Smooth muscle cell (in vitro differentiated cells): ENCODE results near the gene TSSK6. TPM values are rescaled to one million over a fixed set of nuclear protein-coding genes. Genes with fewer than 3 reads are reported as not detected.
A peak's percentile ranks its signal among the peaks of the same experiment; 100 is the strongest.

Source experiments
- DNase-seq: peaks from one replicate; lab custom pipeline; 2025; ENCODE audit not compliant: unreplicated experiment; lab: John Stamatoyannopoulos, UW
- H2AFZ ChIP-seq: fragments of 200-600 bp; sonication (generic); 2 replicates; pipeline ENCODE4 v1.6.0; 2016; ENCODE audit warnings: antibody characterized with exemption, low read depth, mild to moderate bottlenecking
- H3F3A ChIP-seq: fragments of 200-600 bp; sonication (generic); 2 replicates; pipeline ENCODE4 v1.6.0; 2017; ENCODE audit warnings: antibody characterized with exemption, low read depth
- H3K27ac ChIP-seq: fragments of 200-600 bp; sonication (generic); 2 replicates; pipeline ENCODE4 v1.5.1; 2016; ENCODE audit warnings: low read depth, mild to moderate bottlenecking
- H3K27me3 ChIP-seq: fragments of 200-600 bp; sonication (generic); 2 replicates; pipeline ENCODE4 v1.6.1; 2016; ENCODE audit warnings: low read depth, mild to moderate bottlenecking
- H3K36me3 ChIP-seq: fragments of 200-600 bp; sonication (generic); 2 replicates; pipeline ENCODE4 v1.5.1; 2016; ENCODE audit warnings: low read depth
- H3K4me1 ChIP-seq: fragments of 200-600 bp; sonication (generic); 2 replicates; pipeline ENCODE4 v1.5.1; 2016; ENCODE audit warnings: low read depth
- H3K4me2 ChIP-seq: fragments of 200-600 bp; sonication (generic); 2 replicates; pipeline ENCODE4 v1.6.0; 2016; ENCODE audit warnings: mild to moderate bottlenecking
- H3K4me3 ChIP-seq: fragments of 200-600 bp; sonication (generic); 2 replicates; pipeline ENCODE4 v1.5.1; 2016; ENCODE audit warnings: mild to moderate bottlenecking
- H3K79me2 ChIP-seq: fragments of 200-600 bp; sonication (generic); 2 replicates; pipeline ENCODE4 v1.6.0; 2016; ENCODE audit warnings: low read depth, mild to moderate bottlenecking
- H3K9ac ChIP-seq: fragments of 200-600 bp; sonication (generic); 2 replicates; pipeline ENCODE4 v1.6.0; 2016; ENCODE audit warnings: low read depth
- H3K9me3 ChIP-seq: fragments of 200-600 bp; sonication (generic); replicated peaks from 2 replicates; pipeline ENCODE4 v1.5.1; 2016; ENCODE audit warnings: low read depth
- H4K20me1 ChIP-seq: fragments of 200-600 bp; sonication (generic); 2 replicates; pipeline ENCODE4 v1.6.0; 2016; ENCODE audit warnings: low read depth
- CTCF ChIP-seq: fragments of 200-600 bp; sonication (generic); IDR thresholded peaks from 2 replicates; pipeline ENCODE4 v1.5.1; 2017; ENCODE audit warnings: borderline replicate concordance, mild to moderate bottlenecking, antibody characterized with exemption; ENCODE audit not compliant: insufficient read depth, poor library complexity, severe bottlenecking
- WGBS: methylation state at CpG from one replicate; pipeline ENCODE4 v1.1.7; 2016; ENCODE audit warnings: low lambda C conversion rate; 5-methylcytosine and 5-hydroxymethylcytosine counted together
- polyA plus RNA-seq: library from polyadenylated mRNA; unstranded; fragments of >200 nt; fragmentation: Nextera tagmentation; extraction: Ambion mirVana; gene quantifications from 2 replicates; pipeline ENCODE4 v1.2.1, GENCODE V29; 2016
- total RNA-seq: library from RNA; depleted of rRNA; stranded (reverse); fragments of >200 nt; gene quantifications from 2 replicates; pipeline ENCODE4 v1.2.3, GENCODE V29; 2014

TSSK6 gene
- total and polyA plus RNA-seq, 2 experiments from 2014 or later: 0.49 to 1.3 TPM

GRCh38 chr19:19465436-19466070, 49.8 kb downstream of the TSSK6 start:
- Histone ChIP-seq H3K79me2 (peaks cover 87% of the 10 kb centered on the region), H3K9ac (no peak overlapping the region), H3K36me3 (peaks cover 23% of the 10 kb centered on the region), H3K4me2 (no peak overlapping the region), H3K27ac (peak overlapping the region; percentile 85), H3F3A (peaks cover 3% of the 10 kb centered on the region), H4K20me1 (peaks cover 33% of the 10 kb centered on the region), H3K4me3 (no peak overlapping the region), H3K4me1 (peaks cover 47% of the 10 kb centered on the region), H3K27me3 (no peaks in the 10 kb centered on the region), H2AFZ (no peak overlapping the region), H3K9me3 (peaks cover 17% of the 10 kb centered on the region)
- 97% methylated on average over 12 of the region's 12 CpGs for WGBS
- DNase-seq: no peak
- no peak for TF ChIP-seq CTCF

- DNase-seq: no peak
- 29% methylated on average over 13 of the region's 13 CpGs for WGBS
- peaks cover 87% of the 10 kb centered on the region for H3K79me2 ChIP-seq
- H3F3A ChIP-seq: peaks cover 3% of the 10 kb centered on the region
- peaks cover 49% of the 10 kb centered on the region for H3K4me1 ChIP-seq
- H3K9me3 ChIP-seq: peaks cover 17% of the 10 kb centered on the region
- H3K4me3 ChIP-seq: no peak overlapping the region
- H4K20me1 ChIP-seq: peaks cover 43% of the 10 kb centered on the region
- no peak overlapping the region for H2AFZ ChIP-seq
- H3K27me3 ChIP-seq: no peaks in the 10 kb centered on the region
- no peak for TF ChIP-seq CTCF
- H3K36me3 ChIP-seq: peaks cover 23% of the 10 kb centered on the region
- H3K9ac ChIP-seq: peak overlapping the region; percentile 71
- peak overlapping the region; percentile 85 for H3K27ac ChIP-seq
- H3K4me2 ChIP-seq: peak overlapping the region; percentile 78
These were observed 50.8 kb downstream of the TSSK6 start for GRCh38 chr19:19464339-19465098.

Other genes starting within 250 kb of the TSSK6 start
- gene TM6SF2, start 242.2 kb downstream of the TSSK6 start, total RNA-seq: 1.0 and 3.4 TPM in 2 replicates
- gene TM6SF2, start 242.2 kb downstream of the TSSK6 start, polyA plus RNA-seq: 7.9 and 9.4 TPM in 2 replicates
- 19.9 and 28.9 TPM in 2 replicates for gene SUGP1, start 195.0 kb downstream of the TSSK6 start, total RNA-seq
- gene SUGP1, start 195.0 kb downstream of the TSSK6 start, polyA plus RNA-seq: 47.4 and 54.1 TPM in 2 replicates
- 25.4 and 28.0 TPM in 2 replicates for gene MAU2, start 194.7 kb downstream of the TSSK6 start, total RNA-seq
- gene MAU2, start 194.7 kb downstream of the TSSK6 start, polyA plus RNA-seq: 19.9 and 27.6 TPM in 2 replicates
- 26.8 and 27.1 TPM in 2 replicates for gene GATAD2A, start 109.9 kb downstream of the TSSK6 start, total RNA-seq
- gene GATAD2A, start 109.9 kb downstream of the TSSK6 start, polyA plus RNA-seq: 27.0 and 38.3 TPM in 2 replicates
- gene NDUFA13, start 677 bp upstream of the TSSK6 start, total RNA-seq: 42.3 and 51.8 TPM in 2 replicates
- 559 and 575 TPM in 2 replicates for gene NDUFA13, start 677 bp upstream of the TSSK6 start, polyA plus RNA-seq
- gene YJEFN3, start 13.4 kb upstream of the TSSK6 start, total RNA-seq: 2.2 TPM in 2 replicates
- 5.8 and 11.1 TPM in 2 replicates for gene YJEFN3, start 13.4 kb upstream of the TSSK6 start, polyA plus RNA-seq
- 27.2 and 31.0 TPM in 2 replicates for gene CILP2, start 22.7 kb upstream of the TSSK6 start, total RNA-seq
- 62.2 and 95.0 TPM in 2 replicates for gene CILP2, start 22.7 kb upstream of the TSSK6 start, polyA plus RNA-seq
- gene PBX4, start 103.1 kb upstream of the TSSK6 start, total RNA-seq: 2.5 TPM in 1 of 2 replicates, not detected in the other
- gene PBX4, start 103.1 kb upstream of the TSSK6 start, polyA plus RNA-seq: 1.7 and 4.5 TPM in 2 replicates
- 13.2 and 15.1 TPM in 2 replicates for gene LPAR2, start 112.7 kb upstream of the TSSK6 start, total RNA-seq
- 20.1 and 24.5 TPM in 2 replicates for gene LPAR2, start 112.7 kb upstream of the TSSK6 start, polyA plus RNA-seq
- 3.9 and 8.0 TPM in 2 replicates for gene GMIP, start 128.1 kb upstream of the TSSK6 start, total RNA-seq
- gene GMIP, start 128.1 kb upstream of the TSSK6 start, polyA plus RNA-seq: 19.5 and 19.8 TPM in 2 replicates
- 48.1 and 51.7 TPM in 2 replicates for gene ATP13A1, start 148.1 kb upstream of the TSSK6 start, total RNA-seq
- gene ATP13A1, start 148.1 kb upstream of the TSSK6 start, polyA plus RNA-seq: 51.4 and 57.3 TPM in 2 replicates
- gene ZNF101, start 153.3 kb upstream of the TSSK6 start, total RNA-seq: 5.4 and 6.6 TPM in 2 replicates
- gene ZNF101, start 153.3 kb upstream of the TSSK6 start, polyA plus RNA-seq: 0.83 and 2.8 TPM in 2 replicates
- gene ZNF14, start 217.6 kb upstream of the TSSK6 start, total RNA-seq: 3.8 and 7.6 TPM in 2 replicates
- gene ZNF14, start 217.6 kb upstream of the TSSK6 start, polyA plus RNA-seq: 1.2 and 2.4 TPM in 2 replicates